HCT116 (cell line): ENCODE results near the gene LCN2. TPM values are rescaled to one million over a fixed set of nuclear protein-coding genes. Genes with fewer than 3 reads are reported as not detected.

Experiments used
- ATAC-seq: fragments of 200-7000 bp; cut with Tn5 transposase; 2 replicates; pipeline ENCODE4 v1.9.1; 2020; ENCODE audit warnings: mild to moderate bottlenecking, moderate library complexity
- BruUV-seq: library from RNA; stranded (reverse); fragments of 400-500 nt; replicated peaks from 2 replicates; lab custom pipeline; 2021; lab: Mats Ljungman, UMichigan
- CTCF ChIA-PET: fragments of 300-600 bp; sonication (Branson Sonifier 250); formaldehyde crosslinking; loops from one replicate; lab custom pipeline; 2021; ENCODE audit warnings: antibody characterized with exemption; lab: Charles Lee
- POLR2A ChIA-PET: fragments of 300-600, 350-600 bp; sonication (Branson Sonifier 250); formaldehyde crosslinking; loops from one replicate; lab custom pipeline; 2021; ENCODE audit warnings: antibody characterized with exemption; lab: Charles Lee
- RAD21 ChIA-PET, 2 experiments: fragments of 300-600 bp; sonication (Branson Sonifier 250); formaldehyde crosslinking; loops; one replicate each; lab custom pipeline; 2023; ENCODE audit warnings: low total read pairs in 2 of 2; ENCODE audit not compliant: uncharacterized antibody in 2 of 2, unreplicated experiment in 2 of 2, low non-redundant PET in 1 of 2; lab: Charles Lee
- DNase-seq: peaks from one replicate; pipeline ENCODE4 v3.0.0-alpha.2; 2010; ENCODE audit warnings: low read depth, low spot score
- H2AFZ ChIP-seq: fragments of 200-600 bp; shearing (Covaris generic), sonication (generic); 2 replicates; pipeline ENCODE4 v1.6.1; 2017; ENCODE audit warnings: low read depth, mixed run types, mixed read lengths, antibody characterized with exemption, low read length; ENCODE audit not compliant: poor library complexity, severe bottlenecking
- H3K27ac ChIP-seq: 2 replicates; pipeline ENCODE4 v1.5.1; 2012; ENCODE audit warnings: low read depth, low read length
- H3K27me3 ChIP-seq: fragments of 200-600 bp; sonication (generic); 2 replicates; pipeline ENCODE4 v1.6.1; 2016; ENCODE audit warnings: mixed run types, low read length, mixed read lengths; ENCODE audit not compliant: insufficient read depth
- H3K36me3 ChIP-seq, 2 experiments: fragments of 200-500 bp in 1 of 2; fragments of 200-600 bp in 1 of 2; sonication (Bioruptor generic) in 1 of 2; sonication (generic) in 1 of 2; 2 replicates each; pipeline versions ENCODE4 v1.5.1 to v1.6.1; 2014 to 2016; ENCODE audit warnings: low read length in 2 of 2, inconsistent platforms in 1 of 2, mixed read lengths in 1 of 2, mixed run types in 1 of 2; ENCODE audit not compliant: insufficient read depth in 2 of 2, control insufficient read depth in 1 of 2
- H3K4me1 ChIP-seq, 2 experiments: fragments of 200-600 bp in 1 of 2; sonication (generic) in 1 of 2; 2 replicates each; pipeline versions ENCODE4 v1.5.1 to v1.6.1; 2012 to 2017; ENCODE audit warnings: low read length in 2 of 2, inconsistent platforms in 1 of 2, mild to moderate bottlenecking in 1 of 2, mixed read lengths in 1 of 2, mixed run types in 1 of 2, moderate library complexity in 1 of 2; ENCODE audit not compliant: insufficient read depth in 2 of 2, control insufficient read depth in 1 of 2
- H3K4me2 ChIP-seq: fragments of 200-600 bp; sonication (generic); 2 replicates; pipeline ENCODE4 v1.6.1; 2017; ENCODE audit warnings: mixed run types, low read length, mixed read lengths
- H3K4me3 ChIP-seq, 2 experiments: fragments of 200-600 bp in 1 of 2; sonication (generic) in 1 of 2; replicated peaks in 1 of 2; 2 replicates each; pipeline ENCODE4 v1.5.1; 2011 to 2016; ENCODE audit warnings: low read length in 2 of 2, control low read depth in 1 of 2, low read depth in 1 of 2, mild to moderate bottlenecking in 1 of 2, mixed read lengths in 1 of 2, mixed run types in 1 of 2
- H3K79me2 ChIP-seq: fragments of 200-600 bp; sonication (generic); 2 replicates; pipeline ENCODE4 v1.6.1; 2017; ENCODE audit warnings: mild to moderate bottlenecking, mixed run types, low read length, moderate library complexity, mixed read lengths; ENCODE audit not compliant: insufficient read depth
- H3K9ac ChIP-seq: fragments of 200-600 bp; sonication (generic); 2 replicates; pipeline ENCODE4 v1.6.1; 2016; ENCODE audit warnings: low read length, mixed read lengths
- H3K9me2 ChIP-seq: fragments of 200-600 bp; sonication (generic), shearing (Covaris generic); 2 replicates; pipeline ENCODE4 v1.6.1; 2017; ENCODE audit warnings: mixed run types, mild to moderate bottlenecking, moderate library complexity; ENCODE audit not compliant: insufficient read depth
- H3K9me3 ChIP-seq, 2 experiments: fragments of 200-500 bp in 1 of 2; fragments of 200-600 bp in 1 of 2; sonication (Bioruptor generic) in 1 of 2; sonication (generic) in 1 of 2; 2 replicates each; pipeline ENCODE4 v1.6.1; 2014 to 2017; ENCODE audit warnings: low read length in 2 of 2, mixed read lengths in 2 of 2, inconsistent platforms in 1 of 2, low read depth in 1 of 2, mild to moderate bottlenecking in 1 of 2, mixed run types in 1 of 2, moderate library complexity in 1 of 2; ENCODE audit not compliant: control insufficient read depth in 1 of 2, insufficient read depth in 1 of 2
- H4K20me1 ChIP-seq: fragments of 200-600 bp; sonication (generic), shearing (Covaris generic); 2 replicates; pipeline ENCODE4 v1.6.1; 2017; ENCODE audit warnings: mixed run types, mild to moderate bottlenecking, moderate library complexity; ENCODE audit not compliant: insufficient read depth
- CBX3 ChIP-seq: IDR thresholded peaks from 2 replicates; pipeline ENCODE4 v1.6.1; 2012; ENCODE audit warnings: low read depth
- CEBPB ChIP-seq: IDR thresholded peaks from 2 replicates; pipeline ENCODE4 v1.6.1; 2012; ENCODE audit warnings: low read depth
- ELF1 ChIP-seq: IDR thresholded peaks from 2 replicates; pipeline ENCODE4 v1.6.1; 2012; ENCODE audit warnings: low read depth, borderline replicate concordance
- EZH2 ChIP-seq: fragments of 200-600 bp; sonication (generic); IDR thresholded peaks from 2 replicates; pipeline ENCODE4 v1.6.1; 2017; ENCODE audit warnings: antibody characterized with exemption, mixed run types
- FOSL1 ChIP-seq: IDR thresholded peaks from 2 replicates; pipeline ENCODE4 v1.6.1; 2012; ENCODE audit warnings: low read depth
- JUND ChIP-seq: IDR thresholded peaks from 2 replicates; pipeline ENCODE4 v1.6.1; 2012
- POLR2A ChIP-seq: IDR thresholded peaks from 2 replicates; pipeline ENCODE4 v1.7.0; 2011; ENCODE audit warnings: borderline replicate concordance; ENCODE audit not compliant: insufficient read depth, insufficient read length; ENCODE audit errors: extremely low read depth
- POLR2AphosphoS5 ChIP-seq: IDR thresholded peaks from 2 replicates; pipeline ENCODE4 v1.6.1; 2011; ENCODE audit warnings: mild to moderate bottlenecking, low read depth, low read length, moderate library complexity
- RAD21 ChIP-seq: IDR thresholded peaks from 2 replicates; pipeline ENCODE4 v1.6.1; 2012; ENCODE audit warnings: low read depth, mild to moderate bottlenecking
- SP1 ChIP-seq: IDR thresholded peaks from 2 replicates; pipeline ENCODE4 v1.6.1; 2012; ENCODE audit warnings: low read depth
- SRF ChIP-seq: IDR thresholded peaks from 2 replicates; pipeline ENCODE4 v1.6.1; 2012; ENCODE audit warnings: low read depth
- TCF7L2 ChIP-seq: IDR thresholded peaks from 2 replicates; pipeline ENCODE4 v1.7.0; 2011; ENCODE audit warnings: borderline replicate concordance, inconsistent platforms; ENCODE audit not compliant: insufficient read depth, insufficient read length; ENCODE audit errors: extremely low read depth
- ZFX ChIP-seq: fragments of 450-650 bp; IDR thresholded peaks from 2 replicates; pipeline ENCODE4 v1.6.1; 2017
- ZNF274 ChIP-seq: fragments of 200-500 bp; sonication (Bioruptor generic); IDR thresholded peaks from 2 replicates; pipeline ENCODE4 v1.6.1; 2014; ENCODE audit warnings: mild to moderate bottlenecking, low read depth, low read length, inconsistent platforms
- intact Hi-C: fragments of 100-400 bp; cut with micrococcal nuclease; formaldehyde crosslinking; loops from 2 replicates; pipeline ENCODE4 v1.10.0; 2022
- total RNA-seq: library from RNA; stranded (reverse); gene quantifications from one replicate; pipeline ENCODE4 v1.2.1, GENCODE V29; 2021; ENCODE audit not compliant: unreplicated experiment
- TF ChIP-seq, protein P1 (sequence below): IDR thresholded peaks from 2 replicates; pipeline ENCODE4 v1.6.1; 2012
- TF ChIP-seq, protein P2 (sequence below): IDR thresholded peaks from 2 replicates; pipeline ENCODE4 v1.6.1; 2012
- TF ChIP-seq, protein P3 (sequence below), 3 experiments: fragments of 200-600 bp in 1 of 3; sonication (generic) in 1 of 3; IDR thresholded peaks in 2 of 3; conservative IDR thresholded peaks in 1 of 3; 2 replicates each; pipeline ENCODE4 v1.5.1; 2012 to 2017; ENCODE audit warnings: low read depth in 2 of 3, low read length in 2 of 3, antibody characterized with exemption in 1 of 3, borderline replicate concordance in 1 of 3, control low read depth in 1 of 3, mild to moderate bottlenecking in 1 of 3, mixed read lengths in 1 of 3, mixed run types in 1 of 3, moderate library complexity in 1 of 3; ENCODE audit not compliant: insufficient read depth in 1 of 3
- TF ChIP-seq, protein P4 (sequence below): IDR thresholded peaks from 2 replicates; pipeline ENCODE4 v1.6.1; 2011; ENCODE audit warnings: mild to moderate bottlenecking, low read length, moderate library complexity; ENCODE audit not compliant: insufficient replicate concordance; ENCODE audit errors: extremely low read depth

The LCN2 gene
- total RNA-seq, 1 experiment from 2014 or later, result 9.2 TPM

DNA sequence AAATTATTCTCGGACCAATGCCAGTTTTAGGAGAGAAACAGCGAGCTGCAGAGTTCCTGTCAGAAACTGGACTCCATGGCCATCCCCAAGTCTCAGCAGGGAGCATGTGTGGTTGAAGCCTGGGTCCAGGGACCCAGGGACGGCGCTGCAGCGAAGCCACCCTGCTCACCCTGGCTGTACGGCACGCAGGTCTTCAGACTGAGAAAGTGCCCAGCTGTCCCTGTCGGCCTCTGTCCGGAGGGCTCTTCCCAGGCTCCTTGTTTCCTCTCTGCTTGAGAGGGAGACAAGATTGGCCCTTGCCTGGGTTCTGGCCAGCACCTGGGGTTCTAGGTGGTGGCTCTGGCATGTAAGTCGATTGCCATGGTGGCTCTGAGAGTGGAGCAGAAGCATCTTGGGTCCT is 48.7 kb upstream of the LCN2 start:
- intact Hi-C loops, result no loop called here
- Histone ChIP-seq H3K36me3 (peaks cover 11 to 19% of the 10 kb centered on the region in 2 experiments), H3K9me2 (no peaks in the 10 kb centered on the region), H3K27ac (no peak overlapping the region), H3K4me2 (no peak overlapping the region), H3K4me3 (no peak overlapping the region), H4K20me1 (no peaks in the 10 kb centered on the region; the same call in 1 of the 2 replicates), H3K9ac (no peak overlapping the region), H2AFZ (no peak overlapping the region), H3K4me1 (peaks cover 17 to 35% of the 10 kb centered on the region in 2 experiments), H3K9me3 (no peaks in the 10 kb centered on the region), H3K79me2 (peaks cover 56% of the 10 kb centered on the region), H3K27me3 (no peaks in the 10 kb centered on the region)
- TF ChIP-seq, protein P1, sequence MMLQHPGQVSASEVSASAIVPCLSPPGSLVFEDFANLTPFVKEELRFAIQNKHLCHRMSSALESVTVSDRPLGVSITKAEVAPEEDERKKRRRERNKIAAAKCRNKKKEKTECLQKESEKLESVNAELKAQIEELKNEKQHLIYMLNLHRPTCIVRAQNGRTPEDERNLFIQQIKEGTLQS, result no peak
- ChIA-PET POLR2A (no interaction called here), CTCF (no interaction called here), RAD21 (no interaction called here)
- BruUV-seq, result no TSS peak
- DNase-seq (no peak), ATAC-seq (no peak)

DNA sequence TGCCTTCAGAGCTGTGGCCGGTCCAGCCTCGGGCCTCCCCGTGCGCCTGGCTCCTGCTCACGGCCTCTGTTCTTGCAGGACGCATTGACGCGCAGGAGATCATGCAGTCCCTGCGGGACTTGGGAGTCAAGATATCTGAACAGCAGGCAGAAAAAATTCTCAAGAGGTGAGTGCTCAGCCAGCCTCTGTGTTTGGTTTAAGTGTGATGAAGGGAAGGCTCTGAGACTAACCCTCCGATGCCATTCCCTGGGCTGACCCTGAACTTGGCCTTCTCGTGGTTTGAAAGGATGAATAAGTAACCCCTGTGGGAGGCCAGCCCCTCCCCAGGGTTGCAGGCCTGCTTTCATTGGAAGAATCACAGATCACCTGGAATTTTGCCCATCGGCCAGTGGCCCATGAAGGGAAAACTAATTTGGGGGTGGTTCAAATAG is 48.0 kb upstream of the LCN2 start:
- CTCF ChIA-PET, result no interaction called here
- POLR2A ChIA-PET, result no interaction called here
- no TSS peak for BruUV-seq
- TF ChIP-seq SRF (no peak), CEBPB (no peak), EZH2 (no peak), POLR2AphosphoS5 (no peak), TCF7L2 (no peak), ELF1 (no peak), ZNF274 (no peak), FOSL1 (no peak), CBX3 (no peak), JUND (no peak), SP1 (no peak), ZFX (no peak), RAD21 (no peak), POLR2A (no peak)
- TF ChIP-seq, protein P1, result no peak
- TF ChIP-seq, protein P2, sequence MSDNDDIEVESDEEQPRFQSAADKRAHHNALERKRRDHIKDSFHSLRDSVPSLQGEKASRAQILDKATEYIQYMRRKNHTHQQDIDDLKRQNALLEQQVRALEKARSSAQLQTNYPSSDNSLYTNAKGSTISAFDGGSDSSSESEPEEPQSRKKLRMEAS, result no peak
- TF ChIP-seq, protein P3, sequence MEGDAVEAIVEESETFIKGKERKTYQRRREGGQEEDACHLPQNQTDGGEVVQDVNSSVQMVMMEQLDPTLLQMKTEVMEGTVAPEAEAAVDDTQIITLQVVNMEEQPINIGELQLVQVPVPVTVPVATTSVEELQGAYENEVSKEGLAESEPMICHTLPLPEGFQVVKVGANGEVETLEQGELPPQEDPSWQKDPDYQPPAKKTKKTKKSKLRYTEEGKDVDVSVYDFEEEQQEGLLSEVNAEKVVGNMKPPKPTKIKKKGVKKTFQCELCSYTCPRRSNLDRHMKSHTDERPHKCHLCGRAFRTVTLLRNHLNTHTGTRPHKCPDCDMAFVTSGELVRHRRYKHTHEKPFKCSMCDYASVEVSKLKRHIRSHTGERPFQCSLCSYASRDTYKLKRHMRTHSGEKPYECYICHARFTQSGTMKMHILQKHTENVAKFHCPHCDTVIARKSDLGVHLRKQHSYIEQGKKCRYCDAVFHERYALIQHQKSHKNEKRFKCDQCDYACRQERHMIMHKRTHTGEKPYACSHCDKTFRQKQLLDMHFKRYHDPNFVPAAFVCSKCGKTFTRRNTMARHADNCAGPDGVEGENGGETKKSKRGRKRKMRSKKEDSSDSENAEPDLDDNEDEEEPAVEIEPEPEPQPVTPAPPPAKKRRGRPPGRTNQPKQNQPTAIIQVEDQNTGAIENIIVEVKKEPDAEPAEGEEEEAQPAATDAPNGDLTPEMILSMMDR (IDR thresholded peaks at IDR 0.05 in 2 of 3, conservative IDR thresholded peaks at IDR 0.05 in 1 of 3; ENCODE audit: borderline replicate concordance in 1 of 3, insufficient read depth in 1 of 3, low read depth in 2 of 3, low read length in 2 of 3), result no peak
- TF ChIP-seq, protein P4, sequence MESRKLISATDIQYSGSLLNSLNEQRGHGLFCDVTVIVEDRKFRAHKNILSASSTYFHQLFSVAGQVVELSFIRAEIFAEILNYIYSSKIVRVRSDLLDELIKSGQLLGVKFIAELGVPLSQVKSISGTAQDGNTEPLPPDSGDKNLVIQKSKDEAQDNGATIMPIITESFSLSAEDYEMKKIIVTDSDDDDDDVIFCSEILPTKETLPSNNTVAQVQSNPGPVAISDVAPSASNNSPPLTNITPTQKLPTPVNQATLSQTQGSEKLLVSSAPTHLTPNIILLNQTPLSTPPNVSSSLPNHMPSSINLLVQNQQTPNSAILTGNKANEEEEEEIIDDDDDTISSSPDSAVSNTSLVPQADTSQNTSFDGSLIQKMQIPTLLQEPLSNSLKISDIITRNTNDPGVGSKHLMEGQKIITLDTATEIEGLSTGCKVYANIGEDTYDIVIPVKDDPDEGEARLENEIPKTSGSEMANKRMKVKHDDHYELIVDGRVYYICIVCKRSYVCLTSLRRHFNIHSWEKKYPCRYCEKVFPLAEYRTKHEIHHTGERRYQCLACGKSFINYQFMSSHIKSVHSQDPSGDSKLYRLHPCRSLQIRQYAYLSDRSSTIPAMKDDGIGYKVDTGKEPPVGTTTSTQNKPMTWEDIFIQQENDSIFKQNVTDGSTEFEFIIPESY, result no peak

More for the DNA sequence above, 48.0 kb upstream of the LCN2 start:
- peaks cover 11 to 25% of the 10 kb centered on the region in 2 experiments for H3K36me3 ChIP-seq
- ATAC-seq (no peak), DNase-seq (no peak)
- RAD21 ChIA-PET, result no interaction called here
- H4K20me1 ChIP-seq, result no peaks in the 10 kb centered on the region; the same call in 1 of the 2 replicates
- no peak overlapping the region for H3K4me3 ChIP-seq
- H3K4me2 ChIP-seq, result no peak overlapping the region
- no peaks in the 10 kb centered on the region for H3K9me3 ChIP-seq
- intact Hi-C loops, result no loop called here
- H3K9me2 ChIP-seq, result no peaks in the 10 kb centered on the region
- no peak overlapping the region for H3K27ac ChIP-seq
- H3K4me1 ChIP-seq, result peaks cover 17 to 35% of the 10 kb centered on the region in 2 experiments
- H3K79me2 ChIP-seq, result peaks cover 51% of the 10 kb centered on the region
- H3K27me3 ChIP-seq, result no peaks in the 10 kb centered on the region
- no peak overlapping the region for H3K9ac ChIP-seq
- H2AFZ ChIP-seq, result no peak overlapping the region
